ENCODE results near the gene RNF207.

The RNF207 gene

DNA sequence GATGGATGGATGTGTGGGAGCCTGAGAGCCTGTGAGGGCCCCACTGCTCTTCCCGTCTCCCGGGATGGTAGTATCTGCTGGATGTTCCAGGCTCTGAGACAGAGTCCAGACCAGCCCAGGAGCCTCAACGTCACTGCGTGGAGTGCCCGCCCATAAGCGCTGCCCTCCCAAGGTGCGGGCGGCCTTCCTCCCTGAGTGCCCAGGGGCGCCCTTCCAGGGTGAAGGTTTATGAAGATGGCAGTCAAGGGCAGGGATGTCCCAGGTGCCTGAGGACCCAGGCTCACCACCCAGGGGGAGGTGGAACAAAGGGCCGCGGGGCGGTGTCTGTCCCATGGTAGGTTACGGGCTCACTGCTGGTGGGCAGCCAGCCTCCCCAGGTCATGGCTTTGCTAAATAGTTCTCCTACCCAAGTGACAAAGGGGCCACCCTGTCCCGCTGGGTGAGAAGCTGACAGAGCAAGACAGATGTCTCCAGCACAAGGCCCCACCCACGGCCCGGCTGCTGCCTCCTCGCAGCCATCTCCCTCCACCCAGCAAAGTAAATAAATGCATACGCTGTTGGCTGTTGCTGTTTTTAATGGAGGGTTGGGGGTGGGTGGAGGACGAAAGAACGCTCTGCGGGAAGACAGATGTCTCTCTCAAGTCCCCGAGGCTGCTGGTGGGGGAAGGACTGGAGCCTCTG lies 63.9 kb downstream of the RNF207 start:
- DNase-seq, result peak; percentile 71

DNA sequence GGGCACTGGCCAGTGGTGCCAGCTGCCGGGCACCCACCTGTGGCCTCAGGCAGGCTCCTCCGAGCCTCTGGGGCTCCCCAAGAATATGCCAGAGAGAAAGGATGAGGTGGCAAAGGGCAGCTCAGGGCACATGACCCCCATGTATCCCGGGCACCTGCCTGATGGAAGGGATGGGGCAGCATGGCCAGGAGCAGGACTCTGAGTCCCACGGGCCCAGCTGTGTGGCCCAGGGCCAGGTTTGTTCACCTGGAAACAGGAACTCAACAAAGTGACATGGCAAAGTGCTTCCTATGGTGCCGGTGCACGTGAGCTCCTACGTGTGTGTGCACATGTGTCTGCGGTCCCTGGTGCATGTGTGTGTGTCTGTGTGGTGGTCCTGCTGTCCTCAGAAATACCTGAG lies 64.5 kb downstream of the RNF207 start:
- DNase-seq, result no peak

All from femur (tissue), 1 donor.